Panc1 (cell line): Measurements from ENCODE around the gene MEIS2. TPM values are rescaled to one million over a fixed set of nuclear protein-coding genes. Genes with fewer than 3 reads are reported as not detected.

Experiments used
- ATAC-seq: fragments of 200-7000 bp; cut with Tn5 transposase; 2 replicates; pipeline ENCODE4 v1.9.1; 2020; ENCODE audit warnings: mild to moderate bottlenecking, moderate library complexity
- BruUV-seq: library from RNA; stranded (reverse); fragments of 400-500 nt; replicated peaks from 2 replicates; lab custom pipeline; 2021; lab: Mats Ljungman, UMichigan
- CTCF ChIA-PET: fragments of 300-600 bp; sonication (Branson Sonifier 250); formaldehyde crosslinking; loops from one replicate; lab custom pipeline; 2022; ENCODE audit warnings: antibody characterized with exemption; lab: Charles Lee
- POLR2A ChIA-PET: fragments of 300-600 bp; sonication (Branson Sonifier 250); formaldehyde crosslinking; loops from one replicate; lab custom pipeline; 2022; ENCODE audit warnings: antibody characterized with exemption; lab: Charles Lee
- DNase-seq: peaks from one replicate; pipeline ENCODE4 v3.0.0-alpha.2; 2010; ENCODE audit warnings: low read depth, low spot score
- H3K27ac ChIP-seq: 2 replicates; pipeline ENCODE4 v1.5.1; 2011; ENCODE audit warnings: mild to moderate bottlenecking, low read length, inconsistent platforms
- H3K27me3 ChIP-seq: fragments of 200-500 bp; sonication (Bioruptor generic); 2 replicates; pipeline ENCODE4 v1.6.0; 2014; ENCODE audit warnings: low read length, inconsistent platforms; ENCODE audit not compliant: control insufficient read depth, insufficient read depth
- H3K36me3 ChIP-seq: fragments of 200-500 bp; sonication (Bioruptor generic); 2 replicates; pipeline ENCODE4 v1.5.1; 2014; ENCODE audit warnings: inconsistent platforms, mild to moderate bottlenecking, low read length, moderate library complexity; ENCODE audit not compliant: control insufficient read depth, insufficient read depth
- H3K4me1 ChIP-seq: 2 replicates; pipeline ENCODE4 v1.5.1; 2011; ENCODE audit warnings: inconsistent platforms, mild to moderate bottlenecking, low read length, moderate library complexity; ENCODE audit not compliant: control insufficient read depth, insufficient read depth
- H3K4me3 ChIP-seq, 2 experiments: 2 replicates each; pipeline ENCODE4 v1.5.1; 2011 to 2012; ENCODE audit warnings: low read depth in 2 of 2, low read length in 2 of 2, mild to moderate bottlenecking in 2 of 2, inconsistent platforms in 1 of 2, moderate library complexity in 1 of 2
- H3K9me3 ChIP-seq: fragments of 200-500 bp; sonication (Bioruptor generic); 2 replicates; pipeline ENCODE4 v1.5.1; 2014; ENCODE audit warnings: low read depth, mild to moderate bottlenecking, inconsistent platforms, low read length, moderate library complexity; ENCODE audit not compliant: control insufficient read depth, insufficient read depth
- POLR2AphosphoS5 ChIP-seq: IDR thresholded peaks from 2 replicates; pipeline ENCODE4 v1.6.1; 2012; ENCODE audit warnings: mild to moderate bottlenecking, low read depth, low read length, moderate library complexity
- SIN3A ChIP-seq: IDR thresholded peaks from 2 replicates; pipeline ENCODE4 v1.6.1; 2012; ENCODE audit warnings: low read depth, mild to moderate bottlenecking, low read length, moderate library complexity, borderline replicate concordance; ENCODE audit not compliant: insufficient read depth
- TCF7L2 ChIP-seq: IDR thresholded peaks from 2 replicates; pipeline ENCODE4 v1.6.1; 2011; ENCODE audit warnings: mild to moderate bottlenecking, low read depth, low read length, inconsistent platforms
- in situ Hi-C: cut with HindIII; loops from 2 replicates; pipeline ENCODE4 v1.10.0; 2016; ENCODE audit warnings: low sequenced_read_pairs, low pct_unique_long_range_greater_than_20kb
- intact Hi-C: fragments of 100-400 bp; cut with micrococcal nuclease; formaldehyde crosslinking; loops from one replicate; pipeline ENCODE4 v1.10.0; 2022; ENCODE audit not compliant: unreplicated experiment
- total RNA-seq: library from RNA; stranded (reverse); gene quantifications from one replicate; pipeline ENCODE4 v1.2.1, GENCODE V29; 2021; ENCODE audit not compliant: unreplicated experiment
- TF ChIP-seq, protein P1 (sequence below): fragments of 450-650 bp; IDR thresholded peaks from 2 replicates; pipeline ENCODE4 v1.5.1; 2017; ENCODE audit warnings: mild to moderate bottlenecking
- TF ChIP-seq, protein P2 (sequence below), 2 experiments: IDR thresholded peaks; 2 replicates each; pipeline ENCODE4 v1.6.1; 2011 to 2012; ENCODE audit warnings: low read depth in 2 of 2, control low read depth in 1 of 2, low read length in 1 of 2, mild to moderate bottlenecking in 1 of 2, moderate library complexity in 1 of 2; ENCODE audit not compliant: insufficient read depth in 1 of 2

MEIS2 gene
- total RNA-seq, 1 experiment from 2014 or later = 9.3 TPM

DNA sequence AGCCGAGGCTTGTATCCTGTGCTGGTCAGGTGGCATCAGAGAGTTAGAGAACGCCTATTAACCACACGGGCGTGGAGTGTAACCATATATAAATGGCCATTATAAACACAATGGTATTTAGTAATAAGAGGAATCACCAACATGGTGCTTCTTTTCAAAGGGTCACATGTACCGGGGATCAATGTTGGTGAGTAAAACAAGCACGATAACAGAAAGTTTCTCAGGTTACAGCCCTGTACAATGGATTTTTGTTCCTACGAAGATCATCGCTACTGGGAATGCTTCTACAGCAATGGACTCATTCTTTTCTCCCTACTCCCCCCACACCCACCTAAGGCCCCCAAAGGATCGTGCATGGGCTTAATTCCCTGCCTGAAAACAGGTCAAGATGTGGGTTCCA, 42.5 kb downstream of the MEIS2 start:
- Histone ChIP-seq H3K9me3 (no peaks in the 10 kb centered on the region), H3K4me1 (no peaks in the 10 kb centered on the region), H3K27me3 (no peaks in the 10 kb centered on the region), H3K4me3 (no peak overlapping the region), H3K27ac (no peak overlapping the region), H3K36me3 (no peaks in the 10 kb centered on the region; the same call in 1 of the 2 replicates)
- no TSS peak for BruUV-seq
- CTCF ChIA-PET = no interaction called here
- POLR2A ChIA-PET = no interaction called here
- no peak for DNase-seq
- in situ Hi-C loops (no loop called here), intact Hi-C loops (no loop called here)
- ATAC-seq = no peak
- TF ChIP-seq SIN3A = no peak
- TF ChIP-seq TCF7L2 = no peak
- TF ChIP-seq POLR2AphosphoS5 = no peak
- TF ChIP-seq, protein P1, sequence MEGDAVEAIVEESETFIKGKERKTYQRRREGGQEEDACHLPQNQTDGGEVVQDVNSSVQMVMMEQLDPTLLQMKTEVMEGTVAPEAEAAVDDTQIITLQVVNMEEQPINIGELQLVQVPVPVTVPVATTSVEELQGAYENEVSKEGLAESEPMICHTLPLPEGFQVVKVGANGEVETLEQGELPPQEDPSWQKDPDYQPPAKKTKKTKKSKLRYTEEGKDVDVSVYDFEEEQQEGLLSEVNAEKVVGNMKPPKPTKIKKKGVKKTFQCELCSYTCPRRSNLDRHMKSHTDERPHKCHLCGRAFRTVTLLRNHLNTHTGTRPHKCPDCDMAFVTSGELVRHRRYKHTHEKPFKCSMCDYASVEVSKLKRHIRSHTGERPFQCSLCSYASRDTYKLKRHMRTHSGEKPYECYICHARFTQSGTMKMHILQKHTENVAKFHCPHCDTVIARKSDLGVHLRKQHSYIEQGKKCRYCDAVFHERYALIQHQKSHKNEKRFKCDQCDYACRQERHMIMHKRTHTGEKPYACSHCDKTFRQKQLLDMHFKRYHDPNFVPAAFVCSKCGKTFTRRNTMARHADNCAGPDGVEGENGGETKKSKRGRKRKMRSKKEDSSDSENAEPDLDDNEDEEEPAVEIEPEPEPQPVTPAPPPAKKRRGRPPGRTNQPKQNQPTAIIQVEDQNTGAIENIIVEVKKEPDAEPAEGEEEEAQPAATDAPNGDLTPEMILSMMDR = no peak
- TF ChIP-seq, protein P2, sequence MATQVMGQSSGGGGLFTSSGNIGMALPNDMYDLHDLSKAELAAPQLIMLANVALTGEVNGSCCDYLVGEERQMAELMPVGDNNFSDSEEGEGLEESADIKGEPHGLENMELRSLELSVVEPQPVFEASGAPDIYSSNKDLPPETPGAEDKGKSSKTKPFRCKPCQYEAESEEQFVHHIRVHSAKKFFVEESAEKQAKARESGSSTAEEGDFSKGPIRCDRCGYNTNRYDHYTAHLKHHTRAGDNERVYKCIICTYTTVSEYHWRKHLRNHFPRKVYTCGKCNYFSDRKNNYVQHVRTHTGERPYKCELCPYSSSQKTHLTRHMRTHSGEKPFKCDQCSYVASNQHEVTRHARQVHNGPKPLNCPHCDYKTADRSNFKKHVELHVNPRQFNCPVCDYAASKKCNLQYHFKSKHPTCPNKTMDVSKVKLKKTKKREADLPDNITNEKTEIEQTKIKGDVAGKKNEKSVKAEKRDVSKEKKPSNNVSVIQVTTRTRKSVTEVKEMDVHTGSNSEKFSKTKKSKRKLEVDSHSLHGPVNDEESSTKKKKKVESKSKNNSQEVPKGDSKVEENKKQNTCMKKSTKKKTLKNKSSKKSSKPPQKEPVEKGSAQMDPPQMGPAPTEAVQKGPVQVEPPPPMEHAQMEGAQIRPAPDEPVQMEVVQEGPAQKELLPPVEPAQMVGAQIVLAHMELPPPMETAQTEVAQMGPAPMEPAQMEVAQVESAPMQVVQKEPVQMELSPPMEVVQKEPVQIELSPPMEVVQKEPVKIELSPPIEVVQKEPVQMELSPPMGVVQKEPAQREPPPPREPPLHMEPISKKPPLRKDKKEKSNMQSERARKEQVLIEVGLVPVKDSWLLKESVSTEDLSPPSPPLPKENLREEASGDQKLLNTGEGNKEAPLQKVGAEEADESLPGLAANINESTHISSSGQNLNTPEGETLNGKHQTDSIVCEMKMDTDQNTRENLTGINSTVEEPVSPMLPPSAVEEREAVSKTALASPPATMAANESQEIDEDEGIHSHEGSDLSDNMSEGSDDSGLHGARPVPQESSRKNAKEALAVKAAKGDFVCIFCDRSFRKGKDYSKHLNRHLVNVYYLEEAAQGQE (IDR thresholded peaks at IDR 0.05; ENCODE audit: insufficient read depth in 1 of 2, low read depth in 2 of 2, low read length in 1 of 2) = no peak

DNA sequence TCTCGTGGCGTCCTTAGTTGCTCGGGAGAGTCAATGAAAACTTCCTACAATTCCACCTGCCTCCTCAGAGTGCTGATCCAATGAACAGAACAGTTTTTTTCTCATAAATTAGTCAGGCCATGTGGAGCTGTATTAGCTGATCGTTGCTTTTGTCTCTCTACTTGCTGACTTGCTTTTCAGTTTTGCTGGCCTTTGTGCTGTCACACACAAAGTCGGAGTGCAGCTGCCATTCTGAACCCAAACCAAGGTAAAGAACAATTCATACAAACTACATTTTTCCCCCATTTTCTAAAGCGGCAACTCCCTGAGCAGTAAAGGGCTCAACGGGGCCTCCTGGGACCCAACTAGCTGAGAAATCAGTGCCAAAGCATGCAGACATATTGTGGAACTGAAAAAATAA, 43.1 kb downstream of the MEIS2 start:
- no peaks in the 10 kb centered on the region for H3K27me3 ChIP-seq
- BruUV-seq = no TSS peak
- no peak for ATAC-seq
- TF ChIP-seq, protein P2 (IDR thresholded peaks at IDR 0.05; ENCODE audit: insufficient read depth in 1 of 2, low read depth in 2 of 2, low read length in 1 of 2) = no peak
- TF ChIP-seq POLR2AphosphoS5 (no peak), TCF7L2 (no peak), SIN3A (no peak)
- TF ChIP-seq, protein P1 = no peak
- H3K4me1 ChIP-seq = no peaks in the 10 kb centered on the region
- no peak overlapping the region for H3K27ac ChIP-seq
- no peak overlapping the region for H3K4me3 ChIP-seq
- in situ Hi-C loops (no loop called here), intact Hi-C loops (no loop called here)
- no peaks in the 10 kb centered on the region for H3K9me3 ChIP-seq
- ChIA-PET POLR2A (no interaction called here), CTCF (no interaction called here)
- no peak for DNase-seq
- H3K36me3 ChIP-seq = no peaks in the 10 kb centered on the region; the same call in 1 of the 2 replicates
